ENCODE results near the gene MT3.

DNA sequence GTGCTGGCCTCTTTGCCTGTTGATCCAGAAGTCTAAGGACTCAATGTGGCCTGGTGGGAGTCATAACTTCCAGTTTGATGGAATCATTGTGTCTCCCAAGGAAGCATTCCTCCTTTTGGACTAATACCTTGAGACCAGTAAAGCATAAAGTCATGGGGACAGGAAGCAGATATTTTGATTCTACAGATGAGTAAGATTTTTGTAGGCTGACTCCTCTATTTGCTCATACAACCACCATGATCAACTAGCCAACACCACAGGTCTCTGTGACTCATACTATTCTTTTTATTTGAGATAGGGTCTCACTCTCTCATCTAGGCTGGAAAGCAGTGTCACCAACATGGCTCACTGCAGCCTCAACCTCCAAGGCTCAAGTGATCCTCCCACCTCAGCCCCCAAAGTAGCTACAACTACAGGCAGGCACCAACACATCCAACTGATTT lies 25.2 kb downstream of the MT3 start:
- TF ChIP-seq, protein P1, sequence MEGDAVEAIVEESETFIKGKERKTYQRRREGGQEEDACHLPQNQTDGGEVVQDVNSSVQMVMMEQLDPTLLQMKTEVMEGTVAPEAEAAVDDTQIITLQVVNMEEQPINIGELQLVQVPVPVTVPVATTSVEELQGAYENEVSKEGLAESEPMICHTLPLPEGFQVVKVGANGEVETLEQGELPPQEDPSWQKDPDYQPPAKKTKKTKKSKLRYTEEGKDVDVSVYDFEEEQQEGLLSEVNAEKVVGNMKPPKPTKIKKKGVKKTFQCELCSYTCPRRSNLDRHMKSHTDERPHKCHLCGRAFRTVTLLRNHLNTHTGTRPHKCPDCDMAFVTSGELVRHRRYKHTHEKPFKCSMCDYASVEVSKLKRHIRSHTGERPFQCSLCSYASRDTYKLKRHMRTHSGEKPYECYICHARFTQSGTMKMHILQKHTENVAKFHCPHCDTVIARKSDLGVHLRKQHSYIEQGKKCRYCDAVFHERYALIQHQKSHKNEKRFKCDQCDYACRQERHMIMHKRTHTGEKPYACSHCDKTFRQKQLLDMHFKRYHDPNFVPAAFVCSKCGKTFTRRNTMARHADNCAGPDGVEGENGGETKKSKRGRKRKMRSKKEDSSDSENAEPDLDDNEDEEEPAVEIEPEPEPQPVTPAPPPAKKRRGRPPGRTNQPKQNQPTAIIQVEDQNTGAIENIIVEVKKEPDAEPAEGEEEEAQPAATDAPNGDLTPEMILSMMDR (IDR thresholded peaks at IDR 0.05), result no peak
- TF ChIP-seq EP300 (IDR thresholded peaks at IDR 0.05), result no peak

Data from gastroesophageal sphincter (tissue), 3 donors.